ENCODE data around the gene LYZL4.

DNA sequence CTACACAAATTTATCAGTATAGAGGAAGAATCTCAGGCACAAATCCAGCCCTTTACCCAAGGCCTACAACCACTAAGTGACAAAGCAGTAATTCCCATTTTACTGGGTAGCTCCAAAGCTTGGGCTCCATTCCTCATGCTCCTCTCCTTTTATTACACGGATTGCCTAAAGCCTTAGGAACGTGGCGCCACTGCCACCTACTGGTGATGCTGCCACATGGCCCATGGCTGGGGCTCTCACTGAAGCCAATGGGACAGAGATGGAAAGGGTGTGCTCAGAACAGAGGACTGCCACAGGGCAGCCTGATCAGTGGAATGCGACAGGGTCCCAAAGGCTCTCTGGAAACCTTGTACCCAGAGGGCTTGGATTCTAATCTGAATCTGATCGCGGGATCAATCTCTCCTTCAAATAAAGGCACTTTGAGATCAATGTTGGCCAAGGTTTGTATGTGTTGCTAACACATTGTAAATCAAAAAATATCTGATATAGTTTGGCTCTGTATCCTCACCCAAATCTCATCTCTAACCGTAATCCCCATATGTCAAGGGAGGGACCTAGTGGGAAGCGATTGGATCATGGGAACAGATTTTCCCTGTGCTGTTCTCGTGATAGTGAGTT lies 33.5 kb upstream of the LYZL4 start:
- TF ChIP-seq, protein P1, sequence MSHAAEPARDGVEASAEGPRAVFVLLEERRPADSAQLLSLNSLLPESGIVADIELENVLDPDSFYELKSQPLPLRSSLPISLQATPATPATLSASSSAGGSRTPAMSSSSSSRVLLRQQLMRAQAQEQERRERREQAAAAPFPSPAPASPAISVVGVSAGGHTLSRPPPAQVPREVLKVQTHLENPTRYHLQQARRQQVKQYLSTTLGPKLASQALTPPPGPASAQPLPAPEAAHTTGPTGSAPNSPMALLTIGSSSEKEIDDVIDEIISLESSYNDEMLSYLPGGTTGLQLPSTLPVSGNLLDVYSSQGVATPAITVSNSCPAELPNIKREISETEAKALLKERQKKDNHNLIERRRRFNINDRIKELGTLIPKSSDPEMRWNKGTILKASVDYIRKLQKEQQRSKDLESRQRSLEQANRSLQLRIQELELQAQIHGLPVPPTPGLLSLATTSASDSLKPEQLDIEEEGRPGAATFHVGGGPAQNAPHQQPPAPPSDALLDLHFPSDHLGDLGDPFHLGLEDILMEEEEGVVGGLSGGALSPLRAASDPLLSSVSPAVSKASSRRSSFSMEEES (CRISPR knock-in tag; IDR thresholded peaks at IDR 0.05): no peak
- TF ChIP-seq ZNF749 (CRISPR knock-in tag; IDR thresholded peaks at IDR 0.05; ENCODE audit: borderline replicate concordance) (no peak), EZH2 (conservative IDR thresholded peaks at IDR 0.05; ENCODE audit: low read depth, low read length) (no peak), SIN3B (IDR thresholded peaks at IDR 0.05; ENCODE audit: low read length) (no peak), TGIF2 (CRISPR knock-in tag; IDR thresholded peaks at IDR 0.05) (no peak), TCF12 (IDR thresholded peaks at IDR 0.05) (no peak), TCF12 (CRISPR knock-in tag; IDR thresholded peaks at IDR 0.05) (no peak), ETV5 (CRISPR knock-in tag; IDR thresholded peaks at IDR 0.05; ENCODE audit: borderline replicate concordance) (0 out of 2 replicates have a peak, but pooled peaks have one; percentile 10), ZNF3 (CRISPR knock-in tag; IDR thresholded peaks at IDR 0.05) (no peak), CREM (IDR thresholded peaks at IDR 0.05) (no peak), CREM (CRISPR knock-in tag; IDR thresholded peaks at IDR 0.05) (no peak)
- TF ChIP-seq, protein P2, sequence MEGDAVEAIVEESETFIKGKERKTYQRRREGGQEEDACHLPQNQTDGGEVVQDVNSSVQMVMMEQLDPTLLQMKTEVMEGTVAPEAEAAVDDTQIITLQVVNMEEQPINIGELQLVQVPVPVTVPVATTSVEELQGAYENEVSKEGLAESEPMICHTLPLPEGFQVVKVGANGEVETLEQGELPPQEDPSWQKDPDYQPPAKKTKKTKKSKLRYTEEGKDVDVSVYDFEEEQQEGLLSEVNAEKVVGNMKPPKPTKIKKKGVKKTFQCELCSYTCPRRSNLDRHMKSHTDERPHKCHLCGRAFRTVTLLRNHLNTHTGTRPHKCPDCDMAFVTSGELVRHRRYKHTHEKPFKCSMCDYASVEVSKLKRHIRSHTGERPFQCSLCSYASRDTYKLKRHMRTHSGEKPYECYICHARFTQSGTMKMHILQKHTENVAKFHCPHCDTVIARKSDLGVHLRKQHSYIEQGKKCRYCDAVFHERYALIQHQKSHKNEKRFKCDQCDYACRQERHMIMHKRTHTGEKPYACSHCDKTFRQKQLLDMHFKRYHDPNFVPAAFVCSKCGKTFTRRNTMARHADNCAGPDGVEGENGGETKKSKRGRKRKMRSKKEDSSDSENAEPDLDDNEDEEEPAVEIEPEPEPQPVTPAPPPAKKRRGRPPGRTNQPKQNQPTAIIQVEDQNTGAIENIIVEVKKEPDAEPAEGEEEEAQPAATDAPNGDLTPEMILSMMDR (CRISPR knock-in tag; IDR thresholded peaks at IDR 0.05): peak; percentile 98
- TF ChIP-seq, protein P3, sequence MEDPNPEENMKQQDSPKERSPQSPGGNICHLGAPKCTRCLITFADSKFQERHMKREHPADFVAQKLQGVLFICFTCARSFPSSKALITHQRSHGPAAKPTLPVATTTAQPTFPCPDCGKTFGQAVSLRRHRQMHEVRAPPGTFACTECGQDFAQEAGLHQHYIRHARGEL (CRISPR knock-in tag; IDR thresholded peaks at IDR 0.05): no peak
- TF ChIP-seq, protein P4, sequence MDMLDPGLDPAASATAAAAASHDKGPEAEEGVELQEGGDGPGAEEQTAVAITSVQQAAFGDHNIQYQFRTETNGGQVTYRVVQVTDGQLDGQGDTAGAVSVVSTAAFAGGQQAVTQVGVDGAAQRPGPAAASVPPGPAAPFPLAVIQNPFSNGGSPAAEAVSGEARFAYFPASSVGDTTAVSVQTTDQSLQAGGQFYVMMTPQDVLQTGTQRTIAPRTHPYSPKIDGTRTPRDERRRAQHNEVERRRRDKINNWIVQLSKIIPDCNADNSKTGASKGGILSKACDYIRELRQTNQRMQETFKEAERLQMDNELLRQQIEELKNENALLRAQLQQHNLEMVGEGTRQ (IDR thresholded peaks at IDR 0.05; ENCODE audit: low read depth, low read length): no peak
- TF ChIP-seq, protein P4 (CRISPR knock-in tag; IDR thresholded peaks at IDR 0.05; ENCODE audit: borderline replicate concordance): no peak
- TF ChIP-seq, protein P5, sequence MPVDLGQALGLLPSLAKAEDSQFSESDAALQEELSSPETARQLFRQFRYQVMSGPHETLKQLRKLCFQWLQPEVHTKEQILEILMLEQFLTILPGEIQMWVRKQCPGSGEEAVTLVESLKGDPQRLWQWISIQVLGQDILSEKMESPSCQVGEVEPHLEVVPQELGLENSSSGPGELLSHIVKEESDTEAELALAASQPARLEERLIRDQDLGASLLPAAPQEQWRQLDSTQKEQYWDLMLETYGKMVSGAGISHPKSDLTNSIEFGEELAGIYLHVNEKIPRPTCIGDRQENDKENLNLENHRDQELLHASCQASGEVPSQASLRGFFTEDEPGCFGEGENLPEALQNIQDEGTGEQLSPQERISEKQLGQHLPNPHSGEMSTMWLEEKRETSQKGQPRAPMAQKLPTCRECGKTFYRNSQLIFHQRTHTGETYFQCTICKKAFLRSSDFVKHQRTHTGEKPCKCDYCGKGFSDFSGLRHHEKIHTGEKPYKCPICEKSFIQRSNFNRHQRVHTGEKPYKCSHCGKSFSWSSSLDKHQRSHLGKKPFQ (CRISPR knock-in tag; IDR thresholded peaks at IDR 0.05; ENCODE audit: insufficient replicate concordance): no peak

Measured in HepG2 (cell line).